ENCODE data around the gene TMEM117.
"Not testable (repeated sequence)": the region's sequence is repeated elsewhere in the genome, so short reads cannot be mapped to it uniquely, and the experiment has no call there.

DNA sequence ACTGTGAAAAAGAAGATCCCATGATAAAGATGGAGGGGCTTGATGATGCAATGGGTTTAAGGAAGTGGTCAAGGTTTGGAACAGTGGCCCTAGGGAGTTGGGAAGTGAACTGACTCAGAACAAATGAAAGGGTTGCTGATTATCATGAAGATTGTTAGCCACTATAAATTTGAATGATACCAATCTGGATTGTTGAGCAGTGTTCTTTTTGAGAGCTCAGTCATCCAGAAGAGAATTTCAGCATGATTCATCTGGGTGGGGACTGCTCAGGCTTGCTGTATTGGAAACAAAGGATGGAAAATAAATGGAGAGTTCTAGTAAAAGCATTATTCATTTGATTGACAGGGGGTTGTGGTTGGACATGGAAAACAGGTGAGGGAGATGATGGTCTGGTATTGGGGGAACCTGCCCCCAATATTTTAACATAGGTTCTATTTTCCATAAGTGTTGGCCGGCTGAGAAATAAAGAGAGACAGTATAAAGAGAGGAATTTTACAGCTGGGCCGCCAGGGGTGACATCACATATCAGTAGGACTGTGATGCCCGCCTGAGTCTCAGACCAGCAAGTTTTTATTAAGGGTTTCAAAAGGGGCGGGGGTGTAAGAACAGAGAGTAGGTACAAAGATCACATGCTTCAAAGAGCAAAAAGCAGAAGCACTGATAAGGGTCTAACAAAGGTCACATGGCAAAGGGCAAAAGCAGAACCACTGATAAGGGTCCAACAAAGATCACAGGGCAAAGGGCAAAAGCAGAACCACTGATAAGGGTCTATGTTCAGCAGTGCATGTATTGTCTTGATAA is 11.7 kb downstream of the TMEM117 start:
- TF ChIP-seq POLR2A (IDR thresholded peaks at IDR 0.05; ENCODE audit: low read length); GATA1 (IDR thresholded peaks at IDR 0.05; ENCODE audit: low read depth, low read length): not testable (repeated sequence)
